Measurements from ENCODE around the gene TRPM5.

Gene TRPM5

GRCh38 chr11:2468363-2469235 is 24.3 kb upstream of the TRPM5 start:
- DNase-seq (ENCODE audit: low read depth in 3 of 3) = no peak

DNA sequence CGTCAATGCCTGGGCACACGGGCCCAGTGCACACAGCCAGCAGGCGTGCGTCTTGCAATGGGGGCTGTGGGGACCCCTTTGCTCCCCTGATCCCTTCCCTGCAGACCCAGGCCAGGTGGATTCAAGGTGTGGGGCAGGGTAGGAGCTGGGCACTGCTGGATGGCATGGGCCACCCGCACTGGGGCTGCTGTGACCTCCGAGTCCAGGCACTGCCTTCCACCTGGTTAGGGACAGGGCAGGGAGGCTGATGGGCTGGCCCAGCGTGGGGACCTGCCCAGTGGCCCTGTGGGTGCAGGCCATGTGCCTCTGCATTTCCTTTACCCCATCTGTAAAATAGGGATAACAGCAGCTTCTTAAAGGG is 23.4 kb upstream of the TRPM5 start:
- DNase-seq (ENCODE audit: low read depth in 3 of 3) = no peak

GRCh38 chr11:2466869-2467694 is 22.8 kb upstream of the TRPM5 start:
- no peak for DNase-seq (ENCODE audit: low read depth in 3 of 3)

GRCh38 chr11:2466069-2466801 is 21.9 kb upstream of the TRPM5 start:
- DNase-seq (ENCODE audit: low read depth in 3 of 3) = no peak

DNA sequence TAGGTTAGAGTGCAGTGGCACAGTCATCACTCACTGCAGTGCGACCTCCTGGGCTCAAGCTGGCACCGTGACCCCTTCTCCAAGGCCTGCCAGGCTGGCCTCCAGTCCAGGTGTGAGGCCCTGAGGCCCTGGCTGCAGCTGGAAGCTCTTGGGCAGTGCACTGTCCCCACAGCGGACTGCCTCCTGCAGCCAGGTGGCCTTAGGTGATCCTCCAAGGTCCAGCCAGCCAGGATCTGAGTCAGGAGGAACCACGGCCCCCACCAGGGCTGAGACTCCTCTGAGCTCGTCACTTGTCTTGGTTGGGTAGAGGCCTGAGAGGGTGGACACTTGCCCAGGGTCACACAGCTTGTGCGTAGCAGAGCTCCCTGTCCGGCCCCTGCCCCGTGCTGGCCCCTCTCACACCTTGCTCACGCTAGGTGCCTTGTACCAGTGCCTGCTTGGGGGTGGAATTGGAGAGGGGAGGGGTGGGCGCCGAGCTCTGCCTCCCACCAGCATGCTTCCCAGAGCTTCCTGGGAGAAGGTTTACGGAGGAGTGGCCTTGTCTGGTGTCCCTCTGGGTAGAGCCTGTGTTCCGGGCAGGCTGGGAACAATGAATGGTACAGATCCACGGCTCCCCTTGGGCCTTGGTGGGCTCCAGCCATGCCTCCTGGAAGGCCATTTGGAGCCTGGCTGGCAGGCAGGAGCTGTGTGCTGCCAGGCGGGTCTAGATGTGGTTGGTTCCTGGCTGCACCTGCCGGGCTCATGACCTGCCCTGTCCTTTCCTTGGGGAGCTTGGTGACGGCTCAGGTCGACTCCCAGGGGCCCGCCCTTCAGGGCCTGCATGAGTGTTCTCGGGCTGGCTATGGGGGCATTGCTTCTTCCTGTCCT is 21.1 kb upstream of the TRPM5 start:
- no peak for DNase-seq (ENCODE audit: low read depth in 3 of 3)

GRCh38 chr11:2464451-2465165 is 20.3 kb upstream of the TRPM5 start:
- DNase-seq (ENCODE audit: low read depth in 3 of 3) = no peak

DNA sequence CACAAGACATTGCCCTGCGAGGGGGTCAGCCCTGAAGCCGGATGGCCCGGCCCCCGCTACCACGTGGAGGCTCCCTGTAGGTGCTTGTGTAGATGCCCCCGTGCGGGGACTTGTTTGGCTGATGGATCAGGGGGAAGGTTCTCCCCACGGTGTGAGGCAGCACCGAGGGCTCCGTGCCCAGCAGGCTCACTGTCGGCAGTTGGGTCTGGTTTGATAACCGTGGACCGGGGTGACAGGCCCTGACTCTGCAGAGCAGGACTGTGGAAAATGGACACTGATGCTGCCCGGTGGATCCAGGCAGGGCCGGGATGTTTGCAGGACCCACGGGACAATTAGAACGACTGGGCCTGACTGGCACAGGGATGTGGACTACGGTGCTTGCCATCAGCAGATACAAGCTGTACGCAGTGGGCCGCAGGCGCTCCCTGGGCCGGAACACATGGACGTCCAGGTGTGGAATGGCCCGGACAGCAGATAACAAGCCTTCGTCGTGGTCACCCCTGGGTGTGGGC is 19.5 kb upstream of the TRPM5 start:
- no peak for DNase-seq (ENCODE audit: low read depth in 3 of 3)

- DNase-seq (ENCODE audit: low read depth in 3 of 3) = no peak
Observed at GRCh38 chr11:2462986-2463765, 18.9 kb upstream of the TRPM5 start.

- no peak for DNase-seq (ENCODE audit: low read depth in 3 of 3)
Observed at GRCh38 chr11:2462543-2462985, 18.2 kb upstream of the TRPM5 start.

DNA sequence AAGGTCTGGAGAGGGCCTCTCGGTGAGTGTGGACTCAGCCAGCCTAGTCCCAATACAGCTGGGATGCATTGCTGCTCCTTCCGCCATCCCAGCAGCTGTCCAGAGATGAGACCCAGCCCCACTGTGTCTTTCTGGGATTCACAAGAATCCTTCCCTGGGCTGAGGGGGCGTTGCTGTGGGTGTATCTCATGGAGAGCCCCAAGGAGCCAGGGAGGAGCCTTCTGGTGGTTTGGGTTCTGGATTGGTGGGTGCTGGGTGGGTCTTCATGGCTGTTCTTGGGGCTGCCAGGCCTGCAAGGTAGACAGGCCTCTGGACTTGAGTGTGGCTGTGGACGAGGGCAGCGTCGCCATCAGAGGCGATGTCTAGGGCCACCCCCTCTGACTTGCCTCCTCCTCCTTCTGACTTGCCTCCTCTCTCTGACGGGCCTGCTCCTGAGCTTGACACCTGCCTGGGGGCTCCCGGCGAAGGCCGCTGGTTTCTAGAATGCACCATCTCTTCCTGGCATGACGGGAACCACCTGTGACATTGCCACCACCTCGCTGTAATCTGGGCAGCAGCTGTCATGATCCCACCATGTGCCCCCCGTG is 17.7 kb upstream of the TRPM5 start:
- DNase-seq (ENCODE audit: low read depth in 3 of 3) = no peak

GRCh38 chr11:2461253-2461955 is 17.1 kb upstream of the TRPM5 start:
- DNase-seq (ENCODE audit: low read depth in 3 of 3) = no peak

- DNase-seq (ENCODE audit: low read depth in 3 of 3) = no peak
Observed at GRCh38 chr11:2460540-2461252, 16.4 kb upstream of the TRPM5 start.

GRCh38 chr11:2459796-2460531 is 15.7 kb upstream of the TRPM5 start:
- no peak for DNase-seq (ENCODE audit: low read depth in 3 of 3)

- no peak for DNase-seq (ENCODE audit: low read depth in 3 of 3)
Observed at GRCh38 chr11:2459016-2459725, 14.9 kb upstream of the TRPM5 start.

- DNase-seq (ENCODE audit: low read depth in 3 of 3) = no peak
Observed at GRCh38 chr11:2458321-2458720, 14.0 kb upstream of the TRPM5 start.

DNA sequence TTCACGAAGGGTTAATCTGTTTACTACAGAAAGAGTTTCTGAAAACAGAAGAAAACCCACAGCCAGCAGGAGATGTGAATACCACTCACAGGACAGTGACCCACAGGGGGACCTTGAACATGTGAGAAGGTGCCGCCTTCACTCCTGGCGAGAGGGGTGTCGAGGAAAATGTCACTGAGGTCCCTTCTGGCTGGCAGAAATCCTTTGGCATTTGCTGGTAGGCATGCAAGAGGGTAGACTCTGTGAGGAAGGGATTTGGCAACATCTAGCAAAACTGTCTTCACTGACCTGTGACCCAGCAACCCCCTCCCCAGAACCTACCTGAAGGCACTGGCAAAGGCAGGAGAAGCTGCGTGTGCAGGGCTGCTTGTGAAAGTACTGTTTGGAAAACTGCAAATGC is 9.1 kb upstream of the TRPM5 start:
- DNase-seq (ENCODE audit: low read depth in 3 of 3) = no peak

Measured in stimulated activated CD4-positive, alpha-beta T cell treated with anti-CD3 and anti-CD28 coated beads, TNF-alpha, amount 100 ng/mL, for 4 hours (primary cell).